Esophagus squamous epithelium (tissue), 5 donors: ENCODE measurements around the gene HS6ST1. TPM values are rescaled to one million over a fixed set of nuclear protein-coding genes. Genes with fewer than 3 reads are reported as not detected.

ENCODE experiments used
- DNase-seq: peaks from one replicate; lab custom pipeline; 2025; lab: John Stamatoyannopoulos, UW
- H3K27ac ChIP-seq, 4 donors: fragments of 200-600 bp; sonication (generic); one replicate each; pipeline ENCODE4 v1.5.1; 2016 to 2019; ENCODE audit warnings: mild to moderate bottlenecking in 1 of 4
- H3K27me3 ChIP-seq, 4 donors: fragments of 200-600 bp; sonication (generic); 1 replicate in 3 of 4; 2 replicates in 1 of 4; pipeline versions ENCODE4 v1.5.1 to v1.6.0; 2017 to 2021; ENCODE audit warnings: antibody characterized with exemption in 1 of 4
- H3K36me3 ChIP-seq, 3 donors: fragments of 200-600 bp; sonication (generic); one replicate each; pipeline ENCODE4 v1.5.1; 2016 to 2019
- H3K4me1 ChIP-seq, 3 donors: fragments of 200-600 bp; sonication (generic); one replicate each; pipeline ENCODE4 v1.5.1; 2017 to 2019
- H3K4me3 ChIP-seq, 4 donors: fragments of 200-600 bp; sonication (generic); 1 replicate in 3 of 4; 2 replicates in 1 of 4; pipeline ENCODE4 v1.5.1; 2016 to 2019; ENCODE audit warnings: mild to moderate bottlenecking in 2 of 4, moderate library complexity in 1 of 4
- H3K9me3 ChIP-seq, 3 donors: fragments of 200-600 bp; sonication (generic); one replicate each; pipeline ENCODE4 v1.5.1; 2016 to 2019
- CTCF ChIP-seq, 6 experiments: fragments of 450-650 bp in 4 of 6; fragments of 200-600 bp in 2 of 6; sonication (generic) in 2 of 6; IDR thresholded peaks; one replicate each; pipeline ENCODE4 v1.5.1; 2016 to 2019; ENCODE audit warnings: antibody characterized with exemption in 6 of 6, mild to moderate bottlenecking in 4 of 6, moderate library complexity in 4 of 6
- POLR2A ChIP-seq, 4 donors: fragments of 450-650 bp; IDR thresholded peaks; one replicate each; pipeline ENCODE4 v1.6.1; 2017; ENCODE audit warnings: antibody characterized with exemption in 4 of 4, mild to moderate bottlenecking in 4 of 4, moderate library complexity in 3 of 4
- WGBS, 2 donors: methylation state at CpG; one replicate each; pipeline ENCODE4 v1.1.5; 2018; 5-methylcytosine and 5-hydroxymethylcytosine counted together
- intact Hi-C: fragments of 100-400 bp; cut with DNase I; formaldehyde crosslinking; loops from one replicate; pipeline ENCODE4 v1.15.0; 2022
- small RNA-seq, 4 donors: library from RNA; depleted of rRNA; stranded (forward); fragments of <200 nt; gene quantifications; one replicate each; pipeline ENCODE3, GENCODE V24; 2016
- total RNA-seq, 4 donors: library from RNA; depleted of rRNA; stranded (reverse); fragments of >200 nt; gene quantifications; one replicate each; pipeline ENCODE4 v1.1.0, GENCODE V29; 2016
- donor health status: DM: yes; HTN: yes; CAD: no.

Gene HS6ST1
- total RNA-seq, 4 donors from 2014 or later: 44.7 to 73.8 (median 56.8) TPM

DNA sequence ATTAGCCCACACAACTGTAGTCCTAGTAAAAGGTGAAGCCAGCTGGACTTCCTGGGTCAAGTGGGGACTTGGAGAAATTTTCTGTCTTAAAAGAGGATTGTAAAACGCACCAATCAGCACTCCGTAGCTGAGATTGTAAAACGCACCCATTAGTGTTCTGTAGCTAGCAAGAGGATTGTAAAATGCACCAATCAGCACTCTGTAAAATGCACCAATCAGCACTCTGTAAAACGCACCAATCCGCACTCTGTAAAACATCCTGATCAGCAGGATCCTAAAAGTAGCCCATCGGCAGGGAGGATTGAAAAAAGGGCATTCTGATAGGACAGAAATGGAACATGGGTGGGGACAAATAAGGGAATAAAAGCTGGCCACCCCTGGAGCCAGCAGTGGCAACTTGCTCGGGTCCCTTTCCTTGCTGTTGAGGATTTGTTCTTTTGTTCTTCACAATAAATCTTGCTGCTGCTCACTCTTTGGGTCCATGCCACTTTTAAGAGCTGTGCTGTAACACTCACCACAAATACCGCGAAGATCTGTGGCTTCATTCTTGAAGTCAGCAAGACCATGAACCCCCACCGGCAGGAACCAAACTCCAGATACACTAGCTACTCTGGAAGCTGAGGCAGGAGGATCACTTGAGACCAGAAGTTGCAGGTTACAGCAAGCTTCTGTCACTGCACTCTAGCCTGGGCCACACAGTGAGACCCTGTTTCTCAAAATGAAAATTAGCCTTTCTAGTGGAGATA is 102.6 kb downstream of the HS6ST1 start:
- Histone ChIP-seq H3K27me3 (no peaks in the 10 kb centered on the region), H3K4me3 (no peak overlapping the region), H3K36me3 (no peaks in the 10 kb centered on the region), H3K9me3 (no peaks in the 10 kb centered on the region), H3K27ac (no peak overlapping the region), H3K4me1 (peaks cover 0 to 9% (median 0%) of the 10 kb centered on the region in 3 donors)
- WGBS, 2 donors: 75 to 83% methylated on average over 9 to 10 of the region's 10 CpGs
- intact Hi-C loops: no loop called here
- DNase-seq: no peak
- no peak for TF ChIP-seq POLR2A (IDR thresholded peaks at IDR 0.05)
- TF ChIP-seq CTCF (IDR thresholded peaks at IDR 0.05): no peak

Small RNAs within 50 kb of the gene (small RNA-seq; reads per million reads assigned to genes)
- 0 reads per million in 4 donors for gene RF00019

Other genes with a start within 250 kb of the HS6ST1 start
- gene UGGT1, start 227.7 kb downstream of the HS6ST1 start, total RNA-seq: 10 to 100 TPM; 30.1 to 44.7 (median 42.1) TPM